LNCaP clone FGC (cell line): ENCODE results near the gene CRNKL1.

Source experiments
- DNase-seq: peaks from one replicate; pipeline ENCODE4 v3.0.0-alpha.2; 2011; ENCODE audit warnings: low read depth
- H3K4me3 ChIP-seq: 2 replicates; pipeline ENCODE4 v1.5.1; 2011; ENCODE audit warnings: mild to moderate bottlenecking, low read depth, low read length, control low read depth
- CTCF ChIP-seq: IDR thresholded peaks from 2 replicates; pipeline ENCODE4 v1.5.1; 2012; ENCODE audit warnings: mild to moderate bottlenecking; ENCODE audit not compliant: control insufficient read depth, insufficient read depth; ENCODE audit errors: extremely low read depth

The CRNKL1 gene

GRCh38 chr20:20020908-20021307 lies 31.4 kb downstream of the CRNKL1 start:
- DNase-seq = no peak
- TF ChIP-seq CTCF = no peak
- H3K4me3 ChIP-seq = no peak overlapping the region

GRCh38 chr20:20019123-20019522 lies 33.1 kb downstream of the CRNKL1 start:
- no peak for TF ChIP-seq CTCF
- H3K4me3 ChIP-seq = peak overlapping the region; percentile 74
- DNase-seq = peak; percentile 81

GRCh38 chr20:20018366-20018765 lies 33.9 kb downstream of the CRNKL1 start:
- DNase-seq = no peak
- no peak for TF ChIP-seq CTCF
- peak overlapping the region; percentile 74 for H3K4me3 ChIP-seq

- TF ChIP-seq CTCF = no peak
- H3K4me3 ChIP-seq = peak overlapping the region; percentile 74
- no peak for DNase-seq
These were observed 34.5 kb downstream of the CRNKL1 start for GRCh38 chr20:20017844-20018185.

- peak; percentile 84 for DNase-seq
- H3K4me3 ChIP-seq = peak within 1 kb of the TSS; percentile 74
- peak; percentile 75 for TF ChIP-seq CTCF
These were observed 35.0 kb downstream of the CRNKL1 start, which contains the start of gene NAA20 for GRCh38 chr20:20017001-20017843. NAA20 (plus strand) TSS chr20:20017362; CDS start chr20:20017397, 35 bp downstream.

- H3K4me3 ChIP-seq = no peak overlapping the region
- TF ChIP-seq CTCF = no peak
- no peak for DNase-seq
These were observed 37.6 kb downstream of the CRNKL1 start for GRCh38 chr20:20014659-20015058.

- DNase-seq = no peak
- no peak for TF ChIP-seq CTCF
- no peak overlapping the region for H3K4me3 ChIP-seq
These were observed 39.7 kb downstream of the CRNKL1 start for GRCh38 chr20:20012541-20012940.
